ENCODE results near the gene NBDY. TPM values are rescaled to one million over a fixed set of nuclear protein-coding genes. Genes with fewer than 3 reads are reported as not detected.

NBDY gene
- polyA plus RNA-seq, 2 of the 4 experiments (the other 2 are of a cell fraction), result 48.0 to 64.8 TPM

DNA sequence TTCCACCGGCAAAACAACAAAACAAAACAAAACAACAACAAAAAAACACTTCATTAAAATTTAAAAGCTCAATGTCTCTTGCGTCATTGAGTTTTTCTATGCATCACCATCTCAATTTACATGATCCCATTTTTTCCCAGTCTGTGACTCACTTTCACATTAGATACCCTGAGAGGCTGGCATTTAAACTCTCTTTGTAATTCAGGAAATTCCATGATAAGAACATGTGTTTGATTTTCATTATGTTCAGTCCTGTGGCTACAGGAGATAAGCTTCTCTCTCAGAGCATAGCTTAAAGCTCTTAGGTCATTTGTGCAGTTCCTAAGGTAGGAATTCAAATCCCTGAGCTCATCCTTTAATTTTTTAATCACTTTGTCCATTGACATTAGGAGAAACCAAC, 104.6 kb downstream of the NBDY start:
- no peak for DNase-seq (ENCODE audit: low read depth in 1 of 2, low spot score in 1 of 2)

GRCh38 chrX:56853436-56853835, 124.4 kb downstream of the NBDY start:
- Histone ChIP-seq H3K4me3 (no peak overlapping the region), H3K4me2 (no peak overlapping the region), H3K27ac (no peak overlapping the region), H3K4me1 (no peaks in the 10 kb centered on the region), H3K9me3 (no peaks in the 10 kb centered on the region)
- POLR2A ChIA-PET, result no interaction called here
- no peak for ATAC-seq
- CTCF ChIA-PET, result no interaction called here
- no peak for TF ChIP-seq KDM1A (IDR thresholded peaks at IDR 0.05; ENCODE audit: low read depth)
- TF ChIP-seq FOSL2 (IDR thresholded peaks at IDR 0.05), result no peak
- no peak for TF ChIP-seq FOSL2 (CRISPR knock-in tag; IDR thresholded peaks at IDR 0.05)
- no peak for TF ChIP-seq TP53 (CRISPR knock-in tag; IDR thresholded peaks at IDR 0.05)
- DNase-seq (ENCODE audit: low read depth in 1 of 2, low spot score in 1 of 2), result no peak
- 53% methylated on average over 9 of the region's 9 CpGs for WGBS (ENCODE audit: missing lambda C conversion rate)
- no peak for FAIRE-seq

More for the DNA sequence above, 104.6 kb downstream of the NBDY start:
- H3K9me3 ChIP-seq, result no peaks in the 10 kb centered on the region
- no peak overlapping the region for H3K4me3 ChIP-seq
- WGBS (ENCODE audit: missing lambda C conversion rate), result 49% methylated on average over 2 of the region's 2 CpGs
- no peak for ATAC-seq
- H3K4me1 ChIP-seq, result no peaks in the 10 kb centered on the region
- H3K4me2 ChIP-seq, result no peak overlapping the region
- FAIRE-seq, result no peak
- no peak for TF ChIP-seq RAD21 (conservative IDR thresholded peaks at IDR 0.05 in 1 of 2, IDR thresholded peaks at IDR 0.05 in 1 of 2)
- TF ChIP-seq MYC (IDR thresholded peaks at IDR 0.05; ENCODE audit: borderline replicate concordance, low read length), result no peak
- TF ChIP-seq ESRRA (IDR thresholded peaks at IDR 0.05; ENCODE audit: borderline replicate concordance, low read length), result no peak
- TF ChIP-seq BHLHE40 (IDR thresholded peaks at IDR 0.05; ENCODE audit: low read depth, low read length), result no peak
- no peak for TF ChIP-seq HMGXB4 (CRISPR knock-in tag; IDR thresholded peaks at IDR 0.05; ENCODE audit: borderline replicate concordance)
- TF ChIP-seq GATA3 (IDR thresholded peaks at IDR 0.05; ENCODE audit: borderline replicate concordance), result no peak
- no peak for TF ChIP-seq PHF8 (IDR thresholded peaks at IDR 0.05; ENCODE audit: borderline replicate concordance, low read depth)
- no peak for TF ChIP-seq HOXB13 (CRISPR knock-in tag; IDR thresholded peaks at IDR 0.05; ENCODE audit: low read depth)
- ChIA-PET POLR2A (no interaction called here), CTCF (no interaction called here)
- no peak overlapping the region for H3K27ac ChIP-seq

GRCh38 chrX:56857042-56857441, 128.0 kb downstream of the NBDY start:
- no peak for ATAC-seq
- POLR2A ChIA-PET, result no interaction called here
- no peak overlapping the region for H3K4me2 ChIP-seq
- 8% methylated on average over 1 of the region's 1 CpG for WGBS (ENCODE audit: missing lambda C conversion rate)
- H3K27ac ChIP-seq, result no peak overlapping the region
- no peak for TF ChIP-seq POLR2A (IDR thresholded peaks at IDR 0.05; ENCODE audit: low read length)
- no peak for TF ChIP-seq NR3C1 (IDR thresholded peaks at IDR 0.05)
- no peak for TF ChIP-seq USF2 (IDR thresholded peaks at IDR 0.05)
- no peak for TF ChIP-seq ZC3H11A (IDR thresholded peaks at IDR 0.05)
- no peak for TF ChIP-seq SMC3 (IDR thresholded peaks at IDR 0.05)
- TF ChIP-seq TP53 (CRISPR knock-in tag; IDR thresholded peaks at IDR 0.05), result no peak
- TF ChIP-seq MAFK (IDR thresholded peaks at IDR 0.05; ENCODE audit: partially characterized antibody), result no peak
- no peak for TF ChIP-seq JUNB (IDR thresholded peaks at IDR 0.05)
- TF ChIP-seq HMGXB4 (CRISPR knock-in tag; IDR thresholded peaks at IDR 0.05; ENCODE audit: borderline replicate concordance), result no peak
- TF ChIP-seq E2F6 (IDR thresholded peaks at IDR 0.05; ENCODE audit: borderline replicate concordance, low read depth), result no peak
- FAIRE-seq, result no peak
- CTCF ChIA-PET, result no interaction called here
- no peaks in the 10 kb centered on the region for H3K4me1 ChIP-seq
- DNase-seq (ENCODE audit: low read depth in 1 of 2, low spot score in 1 of 2), result no peak
- H3K9me3 ChIP-seq, result no peaks in the 10 kb centered on the region
- no peak overlapping the region for H3K4me3 ChIP-seq
